Stimulated activated CD8-positive, alpha-beta memory T cell treated with anti-CD3 and anti-CD28 coated beads, Interleukin-15, amount 100 ng/mL, for 1 hour (primary cell): ENCODE data around the gene GSTA2.
"Not testable (repeated sequence)": the region's sequence is repeated elsewhere in the genome, so short reads cannot be mapped to it uniquely, and the experiment has no call there.

Experiments used
- DNase-seq: peaks from one replicate; pipeline ENCODE4 v3.0.0-alpha.2; 2020; ENCODE audit warnings: low read depth

The GSTA2 gene

DNA sequence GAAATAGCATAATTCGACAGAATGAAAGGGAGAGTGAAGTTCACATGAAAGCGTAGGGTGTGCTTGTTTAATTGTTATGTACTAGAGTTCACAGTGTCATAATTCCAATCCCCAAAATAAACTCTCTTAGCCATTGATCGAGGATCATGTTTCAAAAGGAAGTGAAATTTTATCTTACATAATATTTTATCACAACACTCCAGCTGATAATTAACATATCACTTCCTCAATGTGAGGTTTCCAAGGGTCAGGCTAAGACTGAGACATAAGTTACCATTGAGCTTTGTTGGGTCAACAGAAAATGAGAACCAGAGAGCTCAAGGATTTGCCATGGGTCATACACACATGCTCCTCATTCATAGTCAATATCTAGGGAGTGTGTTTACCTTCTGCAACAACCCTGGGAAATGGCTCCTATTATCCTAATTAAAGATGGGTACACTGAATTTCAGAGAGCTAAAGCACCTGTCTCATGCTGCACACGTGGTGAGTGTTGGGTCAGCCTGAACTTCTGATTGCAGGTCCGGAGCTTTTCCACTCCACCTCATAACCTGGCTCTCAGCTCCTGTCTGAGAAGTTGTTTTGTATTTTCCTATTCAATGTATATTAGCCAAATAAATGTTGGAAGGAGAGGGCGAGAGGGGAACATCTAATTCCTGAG, 3.0 kb downstream of the GSTA2 start:
- DNase-seq = no peak

DNA sequence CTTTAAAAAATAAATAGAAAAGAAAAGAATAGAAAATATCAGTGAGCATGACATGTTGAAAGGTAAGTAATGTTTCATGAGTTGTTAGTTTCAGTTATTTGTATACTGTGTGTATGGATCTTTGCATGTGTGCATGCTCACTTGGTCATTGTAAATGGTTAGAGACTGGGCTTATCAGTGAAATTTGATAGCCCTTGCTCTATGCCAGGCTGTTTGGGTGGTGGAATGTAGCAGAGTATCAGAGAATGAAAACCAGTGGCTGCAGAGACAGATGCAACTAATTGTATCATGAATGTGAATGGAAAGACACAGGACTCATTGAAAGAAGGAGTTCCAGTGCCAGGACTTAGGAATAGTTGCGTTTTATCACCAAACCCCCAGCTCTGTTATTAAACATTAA, 4.2 kb downstream of the GSTA2 start:
- no peak for DNase-seq

DNA sequence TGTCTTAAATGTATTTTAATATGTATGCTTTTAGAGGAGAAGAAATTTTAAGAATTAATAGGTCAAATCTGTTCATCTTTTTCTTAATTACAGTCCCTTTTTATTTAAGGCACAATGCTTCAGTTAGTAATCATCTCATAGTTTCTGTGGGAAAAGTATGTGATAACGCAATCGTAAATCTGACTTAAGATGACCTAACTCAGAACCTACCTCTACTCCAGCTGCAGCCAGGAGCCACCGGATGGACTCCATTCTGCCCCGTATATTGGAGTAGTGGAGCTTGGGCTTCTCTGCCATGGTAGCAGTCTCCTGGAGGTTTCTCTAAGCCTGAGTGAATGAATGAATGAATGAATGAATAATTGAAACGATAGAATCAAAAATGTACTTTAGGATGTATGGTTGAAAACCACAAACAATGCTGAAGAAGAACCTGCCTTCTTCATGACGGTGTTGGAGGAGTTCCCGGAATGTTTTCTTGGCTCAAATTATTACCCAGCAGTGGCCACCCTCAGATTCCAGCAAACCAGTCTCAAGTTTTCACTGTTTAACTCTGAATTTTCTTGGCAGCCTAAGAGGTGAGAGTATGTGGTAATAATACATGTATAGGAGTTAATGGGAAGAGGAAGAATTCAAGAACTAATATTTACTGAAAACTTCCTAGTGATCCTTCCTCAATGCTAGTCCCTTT, 5.5 kb downstream of the GSTA2 start:
- DNase-seq = not testable (repeated sequence)

GRCh38 chr6:52754443-52754842, 8.8 kb downstream of the GSTA2 start:
- DNase-seq = no peak

DNA sequence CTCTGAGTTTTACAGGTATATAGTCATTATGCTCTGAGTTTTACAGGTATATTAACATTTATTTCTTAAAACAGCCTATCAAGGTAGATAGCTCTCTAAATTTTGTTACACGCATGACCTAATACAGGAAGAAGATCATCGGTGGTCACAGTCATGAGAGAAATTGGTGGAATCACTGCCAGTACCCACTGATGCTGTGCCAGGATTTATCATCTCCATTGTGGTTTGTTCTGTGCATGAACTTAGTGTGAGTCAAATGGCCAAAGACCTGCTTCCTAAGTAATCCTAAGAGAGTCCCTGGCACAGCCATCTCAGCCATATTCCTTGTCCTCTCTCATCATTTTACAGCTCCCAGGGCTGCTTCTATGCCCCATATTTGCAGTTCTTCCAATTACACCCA, 10.1 kb downstream of the GSTA2 start:
- not testable (repeated sequence) for DNase-seq

DNA sequence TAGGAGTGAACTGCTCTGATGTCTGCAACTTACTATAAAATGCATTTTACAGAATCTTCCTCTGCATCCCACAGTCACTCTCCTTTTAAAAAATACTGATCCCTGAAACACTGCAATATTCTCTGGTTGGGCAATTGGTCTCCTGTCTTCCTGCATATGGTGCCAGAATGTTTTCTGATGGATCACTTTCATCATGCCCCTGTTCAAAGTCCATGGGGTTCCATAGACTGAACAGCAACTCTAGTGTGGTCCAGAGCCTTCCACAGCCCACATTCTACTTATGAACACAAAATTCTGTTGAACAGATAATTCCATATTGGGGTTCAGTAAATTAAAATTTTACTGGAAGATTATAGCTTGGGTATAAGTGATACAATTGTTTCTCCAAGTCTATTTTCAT, 11.0 kb downstream of the GSTA2 start:
- no peak for DNase-seq

- no peak for DNase-seq
Observed at GRCh38 chr6:52749556-52750152, 13.6 kb downstream of the GSTA2 start.

GRCh38 chr6:52747301-52747700, 16.0 kb downstream of the GSTA2 start:
- not testable (repeated sequence) for DNase-seq

- no peak for DNase-seq
Observed at GRCh38 chr6:52746213-52746612, 17.1 kb downstream of the GSTA2 start.

DNA sequence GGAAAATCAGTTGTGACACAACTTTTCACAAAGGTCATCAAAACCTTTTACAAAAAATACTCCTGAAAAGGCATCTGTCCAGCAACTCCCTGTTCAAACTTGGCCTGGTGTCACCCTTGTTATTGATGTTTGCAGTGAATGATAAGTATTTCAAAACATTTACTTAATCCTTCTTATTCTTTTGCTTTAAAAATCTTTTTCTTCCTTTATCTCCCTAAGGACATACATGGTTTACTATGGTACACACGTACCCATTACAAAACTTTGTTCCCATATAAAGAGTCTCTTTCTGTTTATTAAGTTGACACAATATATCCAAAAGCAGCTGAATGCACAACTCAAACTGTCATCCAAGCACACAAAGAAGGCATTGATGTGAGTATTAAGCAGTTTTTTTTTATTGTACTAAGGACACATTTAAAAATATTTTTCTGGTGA, 17.5 kb downstream of the GSTA2 start:
- DNase-seq = no peak

DNA sequence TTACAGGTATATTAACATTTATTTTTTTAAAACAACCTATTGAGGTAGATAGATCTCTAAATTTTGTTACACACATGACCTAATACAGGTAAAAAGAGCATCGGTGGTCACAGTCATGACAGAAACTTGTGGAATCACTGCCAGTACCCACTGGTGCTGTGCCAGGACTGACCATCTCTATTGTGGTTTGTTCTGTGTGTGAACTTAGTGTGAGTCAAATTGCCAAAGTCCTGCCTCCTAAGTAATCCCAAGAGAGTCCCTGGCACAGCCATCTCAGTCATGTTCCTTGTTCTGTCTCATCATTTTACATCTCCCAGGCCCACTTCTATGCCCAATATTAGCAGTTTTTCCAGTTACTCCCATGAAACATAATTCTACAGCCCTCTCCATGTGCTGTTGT, 21.4 kb downstream of the GSTA2 start:
- no peak for DNase-seq

GRCh38 chr6:52739627-52740026, 23.6 kb downstream of the GSTA2 start:
- DNase-seq = no peak

DNA sequence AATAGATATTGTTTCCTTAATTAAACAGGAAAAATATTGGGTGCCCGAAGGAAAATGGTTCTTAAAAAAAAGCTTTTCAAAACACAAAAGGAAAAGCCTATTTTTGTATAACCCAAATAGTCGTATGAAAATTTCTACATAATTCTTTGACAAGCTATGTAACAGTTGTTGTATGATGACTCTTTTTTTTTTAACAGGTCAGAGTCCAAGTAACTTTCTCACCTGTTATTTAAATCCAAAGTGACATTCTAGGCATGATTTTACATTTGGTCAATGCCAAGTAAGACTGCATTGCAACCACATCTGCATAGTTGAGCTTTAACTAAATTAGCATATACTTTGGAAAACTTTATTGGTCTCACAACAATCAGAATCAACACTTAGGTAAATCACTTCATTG, 24.1 kb downstream of the GSTA2 start:
- no peak for DNase-seq

DNA sequence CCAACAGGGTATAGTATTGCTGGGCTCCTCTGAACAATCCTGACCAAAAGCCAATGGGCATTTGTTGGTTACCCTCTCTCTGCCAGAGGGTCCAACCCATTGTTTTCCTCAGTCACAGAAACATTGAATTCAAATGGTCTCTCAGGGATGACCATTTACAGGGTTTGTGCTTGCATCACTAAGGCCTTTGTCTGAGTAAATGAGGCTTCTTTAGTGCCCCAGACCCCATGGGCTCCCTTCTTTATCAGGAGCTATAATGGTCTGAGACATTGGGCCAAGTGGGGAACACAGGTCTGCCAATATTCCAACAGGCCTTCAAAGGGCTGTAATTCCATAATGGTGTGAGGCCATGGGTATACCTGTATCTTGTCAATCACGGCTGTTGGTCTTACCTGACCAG, 27.1 kb downstream of the GSTA2 start:
- no peak for DNase-seq

GRCh38 chr6:52735071-52735470, 28.2 kb downstream of the GSTA2 start:
- no peak for DNase-seq

DNA sequence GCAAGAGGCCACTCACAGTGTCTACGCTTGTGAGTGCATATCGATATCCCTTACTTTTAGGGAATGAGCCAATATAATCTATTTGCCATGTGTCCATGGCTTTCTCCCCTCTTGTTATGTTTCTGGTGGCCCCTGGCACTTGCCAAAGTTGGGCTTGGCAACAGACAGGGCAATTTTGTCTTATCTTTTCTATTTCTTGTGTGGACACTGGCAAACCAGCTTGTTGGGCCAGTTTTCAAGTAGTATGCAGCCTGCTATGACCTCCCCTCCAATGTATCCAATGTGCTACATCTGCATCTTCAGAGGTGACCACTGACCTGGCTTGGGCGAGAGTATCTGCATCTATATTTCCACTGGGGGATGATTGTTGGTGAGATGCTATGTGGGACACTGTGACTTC, 29.2 kb downstream of the GSTA2 start:
- no peak for DNase-seq

DNA sequence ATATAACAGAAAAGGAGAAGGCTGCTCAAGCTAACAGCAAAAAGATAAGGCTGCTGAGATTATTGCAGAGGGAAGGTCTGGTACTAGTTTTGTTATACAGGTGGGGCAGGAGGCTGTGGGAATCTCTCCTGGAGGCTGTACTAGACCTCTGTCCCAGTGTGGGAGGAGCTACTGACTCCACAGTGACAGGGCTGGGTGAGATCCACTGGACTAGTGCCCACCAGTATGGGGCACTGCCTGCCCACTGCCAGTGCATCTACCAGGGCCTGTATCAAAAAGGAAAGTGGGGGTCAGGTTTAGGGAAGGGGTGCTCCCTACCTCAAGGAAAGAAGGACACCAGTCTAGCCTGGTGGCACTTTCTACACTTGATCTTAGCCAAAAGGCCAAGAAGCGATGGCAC, 30.1 kb downstream of the GSTA2 start:
- no peak for DNase-seq

GRCh38 chr6:52731719-52732118, 31.6 kb downstream of the GSTA2 start:
- DNase-seq = no peak

GRCh38 chr6:52729576-52729975, 33.7 kb downstream of the GSTA2 start:
- DNase-seq = no peak

GRCh38 chr6:52728394-52728793, 34.9 kb downstream of the GSTA2 start:
- DNase-seq = no peak

- DNase-seq = no peak
Observed at GRCh38 chr6:52727908-52728307, 35.4 kb downstream of the GSTA2 start.

DNA sequence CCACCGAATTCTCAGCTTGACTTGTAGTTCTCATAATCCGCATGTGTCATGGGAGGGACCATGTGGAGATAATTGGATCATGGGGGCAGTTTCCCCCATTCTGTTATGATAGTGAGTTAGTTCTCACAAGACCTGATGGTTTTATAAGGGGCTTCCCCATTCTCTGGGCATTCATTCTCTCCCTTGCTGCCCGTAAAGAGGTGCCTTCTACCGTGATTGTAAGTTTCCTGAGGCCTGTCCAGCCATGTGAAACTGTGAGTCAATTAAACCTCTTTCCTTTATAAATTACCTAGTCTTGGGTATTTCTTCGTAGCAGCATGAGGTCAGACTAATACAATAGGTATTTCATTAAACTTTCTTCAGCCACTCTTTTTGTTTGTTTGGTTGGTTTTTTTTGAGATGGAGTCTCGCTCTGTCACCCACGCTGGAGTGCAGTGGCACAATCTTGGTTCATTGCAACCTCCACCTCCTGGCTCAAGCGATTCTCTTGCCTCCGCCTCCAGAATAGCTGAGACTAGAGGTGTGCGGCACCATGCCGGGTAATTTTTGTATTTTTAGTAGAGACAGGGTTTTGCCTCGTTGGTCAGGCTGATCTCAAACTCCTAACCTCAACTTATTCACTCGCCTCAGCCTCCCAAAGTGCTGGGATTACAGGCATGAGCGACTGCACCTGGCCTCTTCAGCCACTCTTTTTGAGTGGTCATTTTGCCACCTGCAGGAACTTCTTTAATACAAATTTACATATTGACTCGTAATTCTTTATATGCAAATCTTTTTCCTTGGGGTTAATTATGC, 36.3 kb downstream of the GSTA2 start:
- DNase-seq = no peak

- DNase-seq = no peak
Observed at GRCh38 chr6:52726193-52726542, 37.1 kb downstream of the GSTA2 start.
